PC-3 (cell line): ENCODE data around the gene MLST8. TPM values are rescaled to one million over a fixed set of nuclear protein-coding genes. Genes with fewer than 3 reads are reported as not detected.

Experiments
- ATAC-seq: fragments of 200-7000 bp; cut with Tn5 transposase; 2 replicates; pipeline ENCODE4 v1.9.1; 2020; ENCODE audit warnings: mild to moderate bottlenecking, moderate library complexity
- BruUV-seq: library from RNA; stranded (reverse); fragments of 400-500 nt; replicated peaks from 2 replicates; lab custom pipeline; 2021; lab: Mats Ljungman, UMichigan
- CTCF ChIA-PET: fragments of 300-600 bp; sonication (Branson Sonifier 250); formaldehyde crosslinking; loops from one replicate; lab custom pipeline; 2022; ENCODE audit warnings: antibody characterized with exemption; lab: Charles Lee
- POLR2A ChIA-PET: fragments of 300-600 bp; sonication (Branson Sonifier 250); formaldehyde crosslinking; loops from one replicate; lab custom pipeline; 2022; ENCODE audit warnings: antibody characterized with exemption; ENCODE audit not compliant: unreplicated experiment; lab: Charles Lee
- DNase-seq: peaks from one replicate; pipeline ENCODE4 v3.0.0-alpha.2; 2015
- H2AFZ ChIP-seq: fragments of 300-600 bp; sonication (generic); 2 replicates; pipeline ENCODE4 v1.6.0; 2016; ENCODE audit warnings: antibody characterized with exemption, low read length
- H3F3A ChIP-seq: fragments of 300-600 bp; sonication (generic); one replicate; pipeline ENCODE4 v1.6.0; 2017; ENCODE audit warnings: antibody characterized with exemption, low read length, control low read depth, mild to moderate bottlenecking; ENCODE audit not compliant: unreplicated experiment
- H3K27ac ChIP-seq: fragments of 300-600 bp; sonication (generic); 2 replicates; pipeline ENCODE4 v1.5.1; 2016; ENCODE audit warnings: mild to moderate bottlenecking, low read length
- H3K27me3 ChIP-seq: fragments of 300-600 bp; sonication (generic); 2 replicates; pipeline ENCODE4 v1.6.1; 2016; ENCODE audit warnings: low read length, mixed read lengths
- H3K36me3 ChIP-seq: fragments of 300-600 bp; sonication (generic); 2 replicates; pipeline ENCODE4 v1.6.1; 2016; ENCODE audit warnings: low read depth, mixed run types, low read length, mixed read lengths
- H3K4me1 ChIP-seq: fragments of 300-600 bp; sonication (generic); 2 replicates; pipeline ENCODE4 v1.5.1; 2016; ENCODE audit warnings: low read length; ENCODE audit not compliant: insufficient read depth
- H3K4me2 ChIP-seq: fragments of 300-600 bp; sonication (generic); 2 replicates; pipeline ENCODE4 v1.6.0; 2016; ENCODE audit warnings: low read length
- H3K4me3 ChIP-seq: fragments of 300-600 bp; sonication (generic); 2 replicates; pipeline ENCODE4 v1.5.1; 2016; ENCODE audit warnings: mild to moderate bottlenecking, low read length, mixed read lengths
- H3K79me2 ChIP-seq: fragments of 300-600 bp; sonication (generic); 2 replicates; pipeline ENCODE4 v1.6.1; 2017; ENCODE audit warnings: low read length, mixed read lengths
- H3K9ac ChIP-seq: fragments of 300-600 bp; sonication (generic); 2 replicates; pipeline ENCODE4 v1.6.0; 2016; ENCODE audit warnings: mild to moderate bottlenecking, low read length
- H3K9me2 ChIP-seq: fragments of 300-600 bp; sonication (generic); replicated peaks from 2 replicates; pipeline ENCODE4 v1.6.1; 2016; ENCODE audit warnings: mixed run types, low read length, mixed read lengths
- H3K9me3 ChIP-seq: fragments of 300-600 bp; sonication (generic); 2 replicates; pipeline ENCODE4 v1.6.1; 2016; ENCODE audit warnings: low read length, mixed read lengths
- H4K20me1 ChIP-seq: fragments of 300-600 bp; sonication (generic); 2 replicates; pipeline ENCODE4 v1.6.1; 2016; ENCODE audit warnings: low read length, mixed read lengths
- EZH2 ChIP-seq: fragments of 300-600 bp; sonication (generic); IDR thresholded peaks from one replicate; pipeline ENCODE4 v1.6.1; 2017; ENCODE audit warnings: antibody characterized with exemption, mild to moderate bottlenecking, low read length; ENCODE audit not compliant: unreplicated experiment
- EZH2phosphoT487 ChIP-seq: fragments of 300-600 bp; sonication (generic); IDR thresholded peaks from 2 replicates; pipeline ENCODE4 v1.6.1; 2018; ENCODE audit warnings: mild to moderate bottlenecking, antibody characterized with exemption, low read length, borderline replicate concordance
- intact Hi-C: fragments of 100-400 bp; cut with micrococcal nuclease; formaldehyde crosslinking; loops from 2 replicates; pipeline ENCODE4 v1.9.0; 2023
- total RNA-seq: library from RNA; depleted of rRNA; stranded (reverse); fragments of >200 nt; gene quantifications from 2 replicates; pipeline ENCODE4 v1.2.3, GENCODE V29; 2014
- TF ChIP-seq, protein P1 (sequence below): fragments of 300-600 bp; sonication (generic); conservative IDR thresholded peaks from 2 replicates; pipeline ENCODE4 v1.5.1; 2017; ENCODE audit warnings: antibody characterized with exemption, low read depth, mild to moderate bottlenecking, low read length

The MLST8 gene
- total RNA-seq, 1 experiment from 2014 or later = 63.3 TPM

DNA sequence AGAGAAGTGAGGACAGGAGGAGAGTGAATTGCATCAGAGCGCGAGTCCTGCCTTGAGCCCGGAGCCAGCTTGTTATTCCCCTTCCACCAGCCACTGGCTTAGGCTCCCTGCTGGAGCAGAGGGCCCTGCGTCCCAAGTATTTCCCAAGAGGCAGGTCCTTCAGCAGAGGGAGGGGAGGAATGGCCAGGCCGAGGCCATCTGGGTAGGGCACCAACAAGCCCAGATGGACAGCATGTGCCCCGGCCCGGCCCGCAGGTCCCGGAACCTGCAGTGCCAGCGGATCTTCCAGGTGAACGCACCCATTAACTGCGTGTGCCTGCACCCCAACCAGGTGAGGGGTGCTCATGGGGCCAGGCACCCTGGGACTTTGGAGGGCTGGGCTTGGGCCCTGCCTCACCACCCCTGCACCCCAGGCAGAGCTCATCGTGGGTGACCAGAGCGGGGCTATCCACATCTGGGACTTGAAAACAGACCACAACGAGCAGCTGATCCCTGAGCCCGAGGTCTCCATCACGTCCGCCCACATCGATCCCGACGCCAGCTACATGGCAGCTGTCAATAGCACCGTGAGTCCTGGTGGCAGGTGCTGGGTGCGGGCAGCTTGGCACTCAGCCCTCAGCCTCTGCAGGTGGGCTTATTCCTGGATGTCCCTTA lies 1.7 kb downstream of the MLST8 start:
- Histone ChIP-seq H3K36me3 (no peaks in the 10 kb centered on the region), H3K9me2 (no peaks in the 10 kb centered on the region), H3K27me3 (no peaks in the 10 kb centered on the region), H3K4me3 (peak overlapping the region; percentile 85; the same call in 1 of the 2 replicates), H3K79me2 (peaks cover 28% of the 10 kb centered on the region), H3F3A (no peaks in the 10 kb centered on the region), H3K4me1 (peaks cover 16% of the 10 kb centered on the region), H3K27ac (no peak overlapping the region), H4K20me1 (no peaks in the 10 kb centered on the region), H3K9me3 (no peaks in the 10 kb centered on the region), H3K9ac (no peak overlapping the region), H2AFZ (no peak overlapping the region), H3K4me2 (peak overlapping the region; percentile 96)
- ATAC-seq = no peak
- CTCF ChIA-PET = interaction anchor here (0.5 kb wide), 1 partner anchor 11 kb away, joined by 4 read pairs; no protein-coding TSS in a partner anchor
- TF ChIP-seq, protein P1, sequence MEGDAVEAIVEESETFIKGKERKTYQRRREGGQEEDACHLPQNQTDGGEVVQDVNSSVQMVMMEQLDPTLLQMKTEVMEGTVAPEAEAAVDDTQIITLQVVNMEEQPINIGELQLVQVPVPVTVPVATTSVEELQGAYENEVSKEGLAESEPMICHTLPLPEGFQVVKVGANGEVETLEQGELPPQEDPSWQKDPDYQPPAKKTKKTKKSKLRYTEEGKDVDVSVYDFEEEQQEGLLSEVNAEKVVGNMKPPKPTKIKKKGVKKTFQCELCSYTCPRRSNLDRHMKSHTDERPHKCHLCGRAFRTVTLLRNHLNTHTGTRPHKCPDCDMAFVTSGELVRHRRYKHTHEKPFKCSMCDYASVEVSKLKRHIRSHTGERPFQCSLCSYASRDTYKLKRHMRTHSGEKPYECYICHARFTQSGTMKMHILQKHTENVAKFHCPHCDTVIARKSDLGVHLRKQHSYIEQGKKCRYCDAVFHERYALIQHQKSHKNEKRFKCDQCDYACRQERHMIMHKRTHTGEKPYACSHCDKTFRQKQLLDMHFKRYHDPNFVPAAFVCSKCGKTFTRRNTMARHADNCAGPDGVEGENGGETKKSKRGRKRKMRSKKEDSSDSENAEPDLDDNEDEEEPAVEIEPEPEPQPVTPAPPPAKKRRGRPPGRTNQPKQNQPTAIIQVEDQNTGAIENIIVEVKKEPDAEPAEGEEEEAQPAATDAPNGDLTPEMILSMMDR = no peak
- TF ChIP-seq EZH2 = no peak
- intact Hi-C loops = no loop called here
- no peak for DNase-seq
- no TSS peak for BruUV-seq
- POLR2A ChIA-PET = no interaction called here

DNA sequence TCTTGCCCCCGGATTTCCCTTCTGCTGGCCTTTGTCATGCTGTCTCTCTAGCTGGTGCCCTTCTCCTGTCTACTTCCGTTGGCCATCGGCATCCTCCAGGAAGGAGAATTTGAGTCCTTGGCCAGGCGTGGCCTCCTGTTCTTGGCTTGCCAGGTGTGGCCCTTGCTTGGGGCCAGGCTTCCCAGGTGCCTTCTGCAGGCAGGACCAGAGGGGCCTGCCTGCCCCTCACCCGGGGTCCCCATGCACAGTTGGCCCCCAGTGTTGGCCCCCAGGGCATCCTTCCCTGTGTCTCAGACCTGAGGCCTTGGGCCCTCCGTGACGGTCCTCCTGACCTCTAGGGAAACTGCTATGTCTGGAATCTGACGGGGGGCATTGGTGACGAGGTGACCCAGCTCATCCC lies 2.6 kb downstream of the MLST8 start:
- Histone ChIP-seq H3F3A (no peaks in the 10 kb centered on the region), H4K20me1 (0 out of 2 replicates have a peak, but pooled peaks cover 4% of the 10 kb centered on the region), H3K27ac (no peak overlapping the region), H3K4me1 (peaks cover 26% of the 10 kb centered on the region), H2AFZ (no peak overlapping the region), H3K36me3 (no peaks in the 10 kb centered on the region), H3K9ac (no peak overlapping the region), H3K27me3 (no peaks in the 10 kb centered on the region), H3K9me2 (no peaks in the 10 kb centered on the region), H3K4me2 (no peak overlapping the region), H3K79me2 (peaks cover 37% of the 10 kb centered on the region), H3K4me3 (no peak overlapping the region), H3K9me3 (no peaks in the 10 kb centered on the region)
- ATAC-seq (no peak), DNase-seq (no peak)
- no TSS peak for BruUV-seq
- ChIA-PET POLR2A (no interaction called here), CTCF (no interaction called here)
- intact Hi-C loops = no loop called here
- TF ChIP-seq EZH2phosphoT487 = no peak
- TF ChIP-seq, protein P1 = no peak
- TF ChIP-seq EZH2 = no peak

DNA sequence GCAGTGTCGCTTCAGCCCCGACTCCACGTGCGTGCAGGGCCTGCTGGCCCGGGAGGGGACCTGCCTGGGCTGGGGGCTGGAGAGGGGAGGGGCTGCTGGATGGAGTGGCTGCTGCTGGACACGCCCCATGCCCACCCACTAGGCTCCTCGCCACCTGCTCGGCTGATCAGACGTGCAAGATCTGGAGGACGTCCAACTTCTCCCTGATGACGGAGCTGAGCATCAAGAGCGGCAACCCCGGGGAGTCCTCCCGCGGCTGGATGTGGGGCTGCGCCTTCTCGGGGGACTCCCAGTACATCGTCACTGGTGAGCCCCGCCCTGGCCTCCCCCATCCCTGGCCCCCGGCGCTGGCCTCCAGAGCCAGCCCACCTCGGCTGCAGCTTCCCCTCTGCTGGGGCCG lies 3.1 kb downstream of the MLST8 start:
- H3K79me2 ChIP-seq = peaks cover 41% of the 10 kb centered on the region
- DNase-seq (no peak), ATAC-seq (no peak)
- H3K27me3 ChIP-seq = no peaks in the 10 kb centered on the region
- H3K27ac ChIP-seq = no peak overlapping the region
- ChIA-PET POLR2A (no interaction called here), CTCF (no interaction called here)
- no peak overlapping the region for H3K4me3 ChIP-seq
- H3K9me2 ChIP-seq = no peaks in the 10 kb centered on the region
- TF ChIP-seq, protein P1 = no peak
- TF ChIP-seq EZH2 = no peak
- TF ChIP-seq EZH2phosphoT487 = no peak
- H3K9me3 ChIP-seq = no peaks in the 10 kb centered on the region
- no peak overlapping the region for H3K4me2 ChIP-seq
- H3F3A ChIP-seq = no peaks in the 10 kb centered on the region
- peaks cover 27% of the 10 kb centered on the region for H3K4me1 ChIP-seq
- peaks cover 8% of the 10 kb centered on the region; the same call in 1 of the 2 replicates for H4K20me1 ChIP-seq
- H3K9ac ChIP-seq = no peak overlapping the region
- no peak overlapping the region for H2AFZ ChIP-seq
- BruUV-seq = no TSS peak
- intact Hi-C loops = no loop called here
- no peaks in the 10 kb centered on the region for H3K36me3 ChIP-seq
